Retinal pigment epithelial cell (primary cell): ENCODE data around the gene PSTPIP2.

ENCODE experiments used
- DNase-seq: peaks from one replicate; pipeline ENCODE4 v3.0.0-alpha.2; 2010; ENCODE audit warnings: low read depth
- H3K4me3 ChIP-seq: 2 replicates; pipeline ENCODE4 v1.5.1; 2011; ENCODE audit warnings: mild to moderate bottlenecking, low read length, control low read depth, moderate library complexity
- CTCF ChIP-seq: conservative IDR thresholded peaks from 2 replicates; pipeline ENCODE4 v1.5.1; 2011; ENCODE audit warnings: low read depth, low read length, control low read depth, inconsistent platforms

The PSTPIP2 gene

GRCh38 chr18:46080156-46080555 lies 8.1 kb upstream of the PSTPIP2 start:
- no peak for TF ChIP-seq CTCF
- DNase-seq, result no peak
- H3K4me3 ChIP-seq, result no peak overlapping the region

GRCh38 chr18:46079336-46079735 lies 7.3 kb upstream of the PSTPIP2 start:
- H3K4me3 ChIP-seq, result no peak overlapping the region
- no peak for DNase-seq
- no peak for TF ChIP-seq CTCF

GRCh38 chr18:46073474-46074331 lies 1.6 kb upstream of the PSTPIP2 start:
- no peak overlapping the region for H3K4me3 ChIP-seq
- DNase-seq, result no peak

GRCh38 chr18:46072959-46073358 lies 899 bp upstream of the PSTPIP2 start:
- TF ChIP-seq CTCF, result no peak
- no peak for DNase-seq
- no peak overlapping the region for H3K4me3 ChIP-seq

More at GRCh38 chr18:46073474-46074331, 1.6 kb upstream of the PSTPIP2 start:
- TF ChIP-seq CTCF, result peak; percentile 69

GRCh38 chr18:46072376-46072867 lies 362 bp upstream of the PSTPIP2 start:
- no peak for DNase-seq
- no peak for TF ChIP-seq CTCF
- peak overlapping the region; percentile 61 for H3K4me3 ChIP-seq

- TF ChIP-seq CTCF, result no peak
- no peak for DNase-seq
- H3K4me3 ChIP-seq, result peak overlapping the region; percentile 61
Observed at GRCh38 chr18:46070815-46071652, 1.0 kb downstream of the PSTPIP2 start.
